CD14-positive monocyte (primary cell): ENCODE results near the gene DAO. TPM values are rescaled to one million over a fixed set of nuclear protein-coding genes. Genes with fewer than 3 reads are reported as not detected.

Experiments used
- DNase-seq, 3 donors: peaks; one replicate each; pipeline ENCODE4 v3.0.0-alpha.2; 2011 to 2022
- H2AFZ ChIP-seq: 2 replicates; pipeline ENCODE4 v1.6.0; 2012; ENCODE audit warnings: mild to moderate bottlenecking, low read depth, low read length, inconsistent platforms; ENCODE audit not compliant: insufficient read depth, poor library complexity, severe bottlenecking
- H3K27ac ChIP-seq, 2 donors: 1 replicate in 1 of 2; 2 replicates in 1 of 2; pipeline ENCODE4 v1.5.1; 2012 to 2013; ENCODE audit warnings: low read length in 2 of 2, control low read depth in 1 of 2, inconsistent platforms in 1 of 2, low read depth in 1 of 2, mild to moderate bottlenecking in 1 of 2
- H3K27me3 ChIP-seq, 2 donors: one replicate each; pipeline versions ENCODE4 v1.6.0 to v1.6.1; 2011 to 2013; ENCODE audit warnings: low read length in 2 of 2; ENCODE audit not compliant: control insufficient read depth in 2 of 2, insufficient read depth in 2 of 2
- H3K36me3 ChIP-seq, 2 donors: replicated peaks in 1 of 2; 1 replicate in 1 of 2; 2 replicates in 1 of 2; pipeline versions ENCODE4 v1.5.1 to v1.6.1; 2012 to 2013; ENCODE audit warnings: low read length in 2 of 2, control low read depth in 1 of 2, inconsistent platforms in 1 of 2, mild to moderate bottlenecking in 1 of 2; ENCODE audit not compliant: insufficient read depth in 2 of 2, control insufficient read depth in 1 of 2
- H3K4me1 ChIP-seq, 2 donors: 1 replicate in 1 of 2; 2 replicates in 1 of 2; pipeline versions ENCODE4 v1.5.1 to v1.6.1; 2012 to 2013; ENCODE audit warnings: low read length in 2 of 2, control low read depth in 1 of 2, inconsistent platforms in 1 of 2, mild to moderate bottlenecking in 1 of 2, moderate library complexity in 1 of 2; ENCODE audit not compliant: insufficient read depth in 2 of 2, control insufficient read depth in 1 of 2
- H3K4me2 ChIP-seq: replicated peaks from 2 replicates; pipeline ENCODE3; 2012; ENCODE audit warnings: low read length, moderate library complexity, mild to moderate bottlenecking; ENCODE audit not compliant: poor library complexity, severe bottlenecking; ENCODE audit errors: extremely low read depth
- H3K4me3 ChIP-seq, 3 experiments: fragments of 200-600 bp in 1 of 3; sonication (generic) in 1 of 3; replicated peaks in 1 of 3; 1 replicate in 2 of 3; 2 replicates in 1 of 3; pipeline ENCODE4 v1.5.1; 2011 to 2013; ENCODE audit warnings: low read length in 3 of 3, mild to moderate bottlenecking in 3 of 3, control low read depth in 2 of 3, low read depth in 2 of 3, inconsistent platforms in 1 of 3, moderate library complexity in 1 of 3
- H3K79me2 ChIP-seq: 2 replicates; pipeline ENCODE4 v1.6.0; 2012; ENCODE audit warnings: mild to moderate bottlenecking, control low read depth, inconsistent platforms, low read length, moderate library complexity; ENCODE audit not compliant: insufficient read depth
- H3K9ac ChIP-seq: 2 replicates; pipeline ENCODE4 v1.6.0; 2017; ENCODE audit warnings: low read length, mild to moderate bottlenecking; ENCODE audit not compliant: insufficient read depth, poor library complexity, severe bottlenecking
- H3K9me3 ChIP-seq, 2 donors: replicated peaks in 1 of 2; 1 replicate in 1 of 2; 2 replicates in 1 of 2; pipeline versions ENCODE4 v1.5.1 to v1.6.1; 2012 to 2013; ENCODE audit warnings: low read length in 2 of 2, control low read depth in 1 of 2; ENCODE audit not compliant: control insufficient read depth in 1 of 2, insufficient read depth in 1 of 2
- H4K20me1 ChIP-seq: 2 replicates; pipeline ENCODE4 v1.6.0; 2012; ENCODE audit warnings: mild to moderate bottlenecking, low read length, control low read depth, moderate library complexity; ENCODE audit not compliant: insufficient read depth
- H3K27ac Mint-ChIP-seq, 7 donors: one replicate each; pipeline ENCODE4 v1.8.0; 2020; ENCODE audit warnings: mild to moderate bottlenecking in 7 of 7, mixed read lengths in 7 of 7, moderate library complexity in 6 of 7, inconsistent platforms in 2 of 7
- H3K27me3 Mint-ChIP-seq, 3 donors: one replicate each; pipeline ENCODE4 v1.8.0; 2021 to 2022; ENCODE audit warnings: low read depth in 3 of 3, mild to moderate bottlenecking in 3 of 3, mixed read lengths in 3 of 3, moderate library complexity in 3 of 3, inconsistent platforms in 1 of 3
- H3K36me3 Mint-ChIP-seq, 2 donors: one replicate each; pipeline ENCODE4 v1.8.0; 2020; ENCODE audit warnings: mixed read lengths in 2 of 2, inconsistent platforms in 1 of 2, mild to moderate bottlenecking in 1 of 2
- H3K4me1 Mint-ChIP-seq: one replicate; pipeline ENCODE4 v1.8.0; 2020; ENCODE audit warnings: mild to moderate bottlenecking, mixed read lengths
- H3K4me3 Mint-ChIP-seq, 2 donors: one replicate each; pipeline ENCODE4 v1.8.0; 2020; ENCODE audit warnings: mild to moderate bottlenecking in 2 of 2, mixed read lengths in 2 of 2, moderate library complexity in 1 of 2
- H3K9me3 Mint-ChIP-seq, 7 donors: one replicate each; pipeline ENCODE4 v1.8.0; 2020 to 2022; ENCODE audit warnings: mixed read lengths in 7 of 7, mild to moderate bottlenecking in 6 of 7, moderate library complexity in 6 of 7, inconsistent platforms in 2 of 7
- CTCF ChIP-seq: fragments of 200-600 bp; IDR thresholded peaks from one replicate; pipeline ENCODE4 v1.8.0; 2022; ENCODE audit warnings: antibody characterized with exemption, mild to moderate bottlenecking
- WGBS: methylation state at CpG from one replicate; pipeline ENCODE4 v1.1.5; 2013; ENCODE audit warnings: missing lambda C conversion rate; ENCODE audit not compliant: insufficient coverage; 5-methylcytosine and 5-hydroxymethylcytosine counted together
- intact Hi-C, 2 donors: fragments of 100-400 bp; cut with micrococcal nuclease; formaldehyde crosslinking; loops; one replicate each; pipeline versions ENCODE4 v1.15.0 to v1.15.1; 2023
- polyA plus RNA-seq, 3 donors: library from polyadenylated mRNA; depleted of rRNA in 1 of 3; unstranded in 2 of 3; stranded (reverse) in 1 of 3; fragments of 300-500 nt in 2 of 3; fragments of >200 nt in 1 of 3; fragmentation: Illumina TruSeq in 2 of 3; gene quantifications; 1 replicate in 2 of 3; 2 replicates in 1 of 3; pipeline ENCODE4 v1.2.3, GENCODE V29; 2012 to 2021

DAO gene
- polyA plus RNA-seq, 3 donors = not detected

- intact Hi-C loops = loop anchor here in 1 of 2 donors (10.0 kb wide), 2 partner anchors 46 to 244 kb away; partner anchors contain the start of genes ALKBH2 and UNG
- H3K79me2 ChIP-seq = peaks cover 42% of the 10 kb centered on the region
Measured at GRCh38 chr12:108850854-108851573, 28.9 kb upstream of the DAO start.

More at GRCh38 chr12:108850854-108851573, 28.9 kb upstream of the DAO start:
- DNase-seq = peak; percentile 80 to 93 (median 88)
- TF ChIP-seq CTCF = no peak
- Histone ChIP-seq H3K4me1 (peaks cover 49 to 56% of the 10 kb centered on the region in 2 donors), H3K36me3 (peaks cover 26 to 47% of the 10 kb centered on the region in 2 donors), H3K9me3 (no peaks in the 10 kb centered on the region), H3K4me2 (no peak overlapping the region), H3K9ac (no peak overlapping the region), H2AFZ (no peak overlapping the region), H3K4me3 (no peak overlapping the region), H4K20me1 (peaks cover 23% of the 10 kb centered on the region), H3K27ac (peak overlapping the region; percentile 28 to 64), H3K27me3 (no peaks in the 10 kb centered on the region)
- H3K4me1 Mint-ChIP-seq = peaks cover 64% of the 10 kb centered on the region
- peaks cover 0 to 2% (median 0%) of the 10 kb centered on the region in 3 donors for H3K27me3 Mint-ChIP-seq
- WGBS = 0% methylated on average over 2 of the region's 9 CpGs
- peaks cover 0 to 2% (median 0%) of the 10 kb centered on the region in 7 donors for H3K9me3 Mint-ChIP-seq
- peak overlapping the region; percentile 62 to 89 (median 82) for H3K27ac Mint-ChIP-seq
- H3K4me3 Mint-ChIP-seq = no peak overlapping the region
- H3K36me3 Mint-ChIP-seq = peaks cover 73 to 78% of the 10 kb centered on the region in 2 donors
